Mucosa of rectum (tissue), 2 donors: ENCODE results near the gene TBCE.

Source experiments
- H3K27ac ChIP-seq, 2 donors: one replicate each; pipeline ENCODE4 v1.7.0; 2013; ENCODE audit warnings: inconsistent platforms in 2 of 2, low read depth in 2 of 2, low read length in 2 of 2
- H3K27me3 ChIP-seq, 2 donors: one replicate each; pipeline ENCODE4 v1.7.0; 2013; ENCODE audit warnings: low read length in 2 of 2; ENCODE audit not compliant: control insufficient read depth in 2 of 2, insufficient read depth in 2 of 2
- H3K36me3 ChIP-seq, 2 donors: one replicate each; pipeline ENCODE4 v1.7.0; 2013; ENCODE audit warnings: low read length in 2 of 2; ENCODE audit not compliant: control insufficient read depth in 2 of 2, insufficient read depth in 2 of 2
- H3K4me1 ChIP-seq, 2 donors: one replicate each; pipeline ENCODE4 v1.7.0; 2013; ENCODE audit warnings: low read length in 2 of 2, mild to moderate bottlenecking in 1 of 2; ENCODE audit not compliant: control insufficient read depth in 2 of 2, insufficient read depth in 2 of 2
- H3K4me3 ChIP-seq, 2 donors: one replicate each; pipeline ENCODE4 v1.7.0; 2013; ENCODE audit warnings: low read length in 2 of 2
- H3K9ac ChIP-seq, 2 donors: one replicate each; pipeline ENCODE4 v1.7.0; 2013; ENCODE audit warnings: low read length in 2 of 2, low read depth in 1 of 2, mild to moderate bottlenecking in 1 of 2
- H3K9me3 ChIP-seq, 2 donors: one replicate each; pipeline ENCODE4 v1.7.0; 2013; ENCODE audit warnings: low read length in 2 of 2; ENCODE audit not compliant: control insufficient read depth in 2 of 2
- donor health status: healthy.
- donor health status: Normal muscosa, but diverticular disease.

TBCE gene

GRCh38 chr1:235495030-235495429 lies 127.8 kb downstream of the TBCE start:
- Histone ChIP-seq H3K36me3 (peaks cover 10 to 20% of the 10 kb centered on the region in 2 donors), H3K4me1 (no peaks in the 10 kb centered on the region), H3K9me3 (no peaks in the 10 kb centered on the region), H3K27me3 (no peaks in the 10 kb centered on the region), H3K27ac (no peak overlapping the region), H3K9ac (no peak overlapping the region), H3K4me3 (no peak overlapping the region)

DNA sequence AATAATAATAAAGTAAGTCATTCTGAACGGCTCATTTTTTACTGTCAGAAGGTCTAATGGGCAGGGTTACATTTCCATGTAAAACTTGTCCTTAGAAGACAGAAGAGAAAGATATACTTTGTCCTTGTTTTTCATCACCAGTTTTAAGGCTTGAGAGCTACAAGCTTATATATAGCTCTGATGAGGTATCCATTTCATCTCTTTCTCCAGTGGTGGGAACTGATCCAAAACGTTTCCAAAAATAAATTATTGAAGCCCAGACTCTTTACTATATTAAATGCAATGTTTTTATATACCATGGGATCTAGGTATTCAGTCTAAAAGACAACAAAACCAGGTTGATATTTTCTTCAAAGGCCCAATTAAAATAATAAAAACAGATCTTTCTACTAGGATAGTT lies 128.3 kb downstream of the TBCE start:
- Histone ChIP-seq H3K4me3 (no peak overlapping the region), H3K27ac (no peak overlapping the region), H3K4me1 (no peaks in the 10 kb centered on the region), H3K27me3 (no peaks in the 10 kb centered on the region), H3K9ac (no peak overlapping the region), H3K9me3 (no peaks in the 10 kb centered on the region), H3K36me3 (peaks cover 10 to 20% of the 10 kb centered on the region in 2 donors)

DNA sequence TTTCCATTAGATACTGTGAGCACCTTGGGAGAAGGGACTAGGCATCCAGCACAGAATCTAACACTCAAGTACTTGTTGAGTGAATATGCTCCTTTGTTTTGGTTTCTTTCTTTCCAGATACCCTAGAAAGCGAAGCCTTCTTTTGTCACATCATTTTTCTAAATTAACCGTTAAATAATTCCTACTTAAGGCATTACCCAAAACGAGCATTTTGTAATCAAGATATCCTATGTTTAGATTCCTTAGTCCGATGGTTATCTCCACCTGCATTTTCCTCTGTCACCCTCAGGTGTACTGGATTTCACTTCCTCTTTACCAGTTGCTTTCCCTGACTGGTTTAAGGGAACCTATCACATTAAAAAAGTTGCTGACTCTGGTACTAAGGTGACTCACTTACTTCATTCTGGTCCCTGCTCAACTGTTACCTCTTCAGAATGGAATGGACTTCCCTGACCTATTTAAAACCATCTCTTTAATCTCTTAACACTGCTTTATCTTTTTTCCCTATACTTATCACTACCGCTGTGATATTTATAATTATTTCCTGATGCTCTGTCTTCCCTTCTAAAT lies 133.8 kb downstream of the TBCE start:
- Histone ChIP-seq H3K9me3 (no peaks in the 10 kb centered on the region), H3K36me3 (no peaks in the 10 kb centered on the region), H3K27ac (no peak overlapping the region), H3K4me1 (peaks cover 3 to 12% of the 10 kb centered on the region in 2 donors), H3K27me3 (no peaks in the 10 kb centered on the region), H3K9ac (no peak overlapping the region), H3K4me3 (no peak overlapping the region)
